ENCODE measurements around the gene CDC42EP2.

DNA sequence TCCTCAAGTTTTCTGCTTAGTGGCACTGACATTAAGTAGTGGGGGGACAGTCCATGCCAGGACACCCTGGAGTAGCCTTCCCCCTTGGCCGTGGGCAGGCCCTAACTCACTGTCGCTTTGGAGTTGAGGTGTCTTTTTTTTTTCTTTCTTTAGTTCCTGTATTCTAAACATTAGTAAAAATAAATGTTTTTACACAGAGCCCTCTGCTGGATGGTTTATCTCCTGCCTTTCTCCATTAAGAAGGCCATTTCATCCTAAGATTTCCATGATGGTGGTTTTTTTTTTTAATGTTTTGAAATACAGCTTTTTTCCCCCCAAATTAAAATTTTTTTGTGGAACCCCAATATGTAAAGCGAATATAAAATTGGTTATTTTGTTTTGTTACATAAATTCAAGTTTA, 38.1 kb downstream of the CDC42EP2 start:
- TF ChIP-seq YY1 (IDR thresholded peaks at IDR 0.05; ENCODE audit: insufficient read depth, insufficient read length) (no peak), SUZ12 (IDR thresholded peaks at IDR 0.05; ENCODE audit: extremely low read depth, insufficient read depth, insufficient read length) (no peak)
